ENCODE measurements around the gene ZBTB9.

ZBTB9 gene

GRCh38 chr6:33458676-33459075 is 4.3 kb downstream of the ZBTB9 start:
- H3K27ac ChIP-seq (ENCODE audit: extremely low read depth, low read depth, low read length) = no peak overlapping the region
- no peaks in the 10 kb centered on the region for H3K9me3 ChIP-seq (ENCODE audit: control insufficient read depth, insufficient read depth, low read depth, low read length)
- POLR2A ChIA-PET = interaction anchor here (1.2 kb wide), 1 partner anchor 121 kb away, joined by 3 read pairs; the partner anchor contains the start of gene BAK1
- TF ChIP-seq ZSCAN4 (tag by site-specific recombination; IDR thresholded peaks at IDR 0.05) = no peak
- TF ChIP-seq ZNF169 (tag by site-specific recombination; IDR thresholded peaks at IDR 0.05) = no peak
- TF ChIP-seq ZEB2 (tag by site-specific recombination; IDR thresholded peaks at IDR 0.05) = no peak
- TF ChIP-seq ZNF692 (tag by site-specific recombination; IDR thresholded peaks at IDR 0.05) = no peak
- no peak for TF ChIP-seq SETDB1 (IDR thresholded peaks at IDR 0.05; ENCODE audit: insufficient read length, low read length)
- TF ChIP-seq ZNF341 (tag by site-specific recombination; IDR thresholded peaks at IDR 0.05; ENCODE audit: low read depth) = no peak
- no peak for TF ChIP-seq ZNF184 (tag by site-specific recombination; IDR thresholded peaks at IDR 0.05)
- no peak for TF ChIP-seq SALL2 (tag by site-specific recombination; IDR thresholded peaks at IDR 0.05; ENCODE audit: borderline replicate concordance)
- TF ChIP-seq ZBTB48 (tag by site-specific recombination; IDR thresholded peaks at IDR 0.05) = no peak
- no peak for TF ChIP-seq ZNF626 (tag by site-specific recombination; IDR thresholded peaks at IDR 0.05)
- TF ChIP-seq ZNF19 (tag by site-specific recombination; IDR thresholded peaks at IDR 0.05; ENCODE audit: low read depth) = no peak
- TF ChIP-seq KLF17 (tag by site-specific recombination; IDR thresholded peaks at IDR 0.05) = no peak
- CTCF ChIA-PET = no interaction called here
- no peak overlapping the region for H3K4me3 ChIP-seq (ENCODE audit: low read depth, low read length)
- peaks cover 0 to 21% of the 10 kb centered on the region in 2 experiments; a peak in 1 of 3 replicates for H3K36me3 ChIP-seq (ENCODE audit: control insufficient read depth in 2 of 2, insufficient read depth in 1 of 2, low read length in 2 of 2)
- H3K4me1 ChIP-seq (ENCODE audit: control insufficient read depth, insufficient read depth, low read length) = no peaks in the 10 kb centered on the region

GRCh38 chr6:33459226-33459625 is 4.8 kb downstream of the ZBTB9 start:
- CTCF ChIA-PET = interaction anchor here (1.0 kb wide), 1 partner anchor 33 kb away, joined by 3 read pairs; no protein-coding TSS in a partner anchor
- H3K9me3 ChIP-seq (ENCODE audit: control insufficient read depth, insufficient read depth, low read depth, low read length) = no peaks in the 10 kb centered on the region
- H3K4me3 ChIP-seq (ENCODE audit: low read depth, low read length) = no peak overlapping the region
- no peak overlapping the region for H3K27ac ChIP-seq (ENCODE audit: extremely low read depth, low read depth, low read length)
- POLR2A ChIA-PET = interaction anchor here (1.2 kb wide), 1 partner anchor 121 kb away, joined by 3 read pairs; the partner anchor contains the start of gene BAK1
- H3K4me1 ChIP-seq (ENCODE audit: control insufficient read depth, insufficient read depth, low read length) = no peaks in the 10 kb centered on the region
- peaks cover 0 to 21% of the 10 kb centered on the region in 2 experiments; a peak in 1 of 3 replicates for H3K36me3 ChIP-seq (ENCODE audit: control insufficient read depth in 2 of 2, insufficient read depth in 1 of 2, low read length in 2 of 2)
- TF ChIP-seq ZNF768 (tag by site-specific recombination; IDR thresholded peaks at IDR 0.05) (no peak), ZNF785 (tag by site-specific recombination; IDR thresholded peaks at IDR 0.05) (no peak), ZNF623 (tag by site-specific recombination; IDR thresholded peaks at IDR 0.05) (no peak), PBX3 (CRISPR knock-in tag; IDR thresholded peaks at IDR 0.05) (no peak), PRDM1 (tag by site-specific recombination; IDR thresholded peaks at IDR 0.05) (no peak), ZNF112 (tag by site-specific recombination; IDR thresholded peaks at IDR 0.05) (no peak), ZNF629 (tag by site-specific recombination; IDR thresholded peaks at IDR 0.05) (no peak), ZNF776 (tag by site-specific recombination; IDR thresholded peaks at IDR 0.05; ENCODE audit: borderline replicate concordance) (no peak), ZNF23 (tag by site-specific recombination; IDR thresholded peaks at IDR 0.05; ENCODE audit: borderline replicate concordance) (no peak), GLI4 (tag by site-specific recombination; IDR thresholded peaks at IDR 0.05) (no peak), YY2 (tag by site-specific recombination; IDR thresholded peaks at IDR 0.05) (no peak), ZNF501 (tag by site-specific recombination; IDR thresholded peaks at IDR 0.05) (no peak), ZNF548 (tag by site-specific recombination; IDR thresholded peaks at IDR 0.05) (no peak), ZNF560 (tag by site-specific recombination; IDR thresholded peaks at IDR 0.05; ENCODE audit: borderline replicate concordance) (no peak), WT1 (tag by site-specific recombination; IDR thresholded peaks at IDR 0.05) (no peak), ZSCAN5A (tag by site-specific recombination; IDR thresholded peaks at IDR 0.05) (no peak)
